HAP-1 (cell line): Measurements from ENCODE around the gene REXO4.

Experiments used
- DNase-seq, 2 experiments: peaks; one replicate each; pipeline ENCODE4 v3.0.0-alpha.2; 2016 to 2020; ENCODE audit warnings: low spot score in 2 of 2
- H3K27me3 ChIP-seq: fragments of 250-450 bp; sonication (Bioruptor Pico); 2 replicates; pipeline ENCODE4 v1.5.1; 2020; ENCODE audit warnings: low read depth, mild to moderate bottlenecking, moderate library complexity
- H3K36me3 ChIP-seq: fragments of 250-450 bp; sonication (Bioruptor Pico); replicated peaks from 2 replicates; pipeline ENCODE4 v1.5.1; 2020; ENCODE audit warnings: mild to moderate bottlenecking
- H3K4me1 ChIP-seq: fragments of 250-450 bp; sonication (Bioruptor Pico); 2 replicates; pipeline ENCODE4 v1.5.1; 2020; ENCODE audit warnings: mild to moderate bottlenecking
- H3K4me3 ChIP-seq: fragments of 250-450 bp; sonication (Bioruptor Pico); 2 replicates; pipeline ENCODE4 v1.5.1; 2020; ENCODE audit warnings: mild to moderate bottlenecking, moderate library complexity
- H3K9me3 ChIP-seq: fragments of 250-450 bp; sonication (Bioruptor Pico); 2 replicates; pipeline ENCODE4 v1.5.1; 2020; ENCODE audit warnings: mild to moderate bottlenecking, moderate library complexity
- in situ Hi-C: fragments of 300-500 bp; cut with MboI; formaldehyde crosslinking; loops from 3 replicates; pipeline ENCODE4 v1.14.3; 2020; ENCODE audit warnings: low sequenced_read_pairs, inconsistent platforms, mixed read lengths

The REXO4 gene

GRCh38 chr9:133356391-133357091, 61.3 kb downstream of the REXO4 start, which contains the start of the genes SURF1 and SURF2:
Gene SURF1, minus strand, starts transcription at chr9:133356487. Its CDS starts 34 bp downstream, at chr9:133356453.
Gene SURF2, plus strand, starts transcription at chr9:133356550. Its CDS starts 43 bp downstream, at chr9:133356593.
- H3K36me3 ChIP-seq: peaks cover 62% of the 10 kb centered on the region

More at GRCh38 chr9:133356391-133357091, 61.3 kb downstream of the REXO4 start, which contains the start of the genes SURF1 and SURF2:
- Histone ChIP-seq H3K9me3 (no peaks in the 10 kb centered on the region), H3K4me3 (peak within 1 kb of the TSS; percentile 72), H3K27me3 (no peaks in the 10 kb centered on the region), H3K4me1 (peaks cover 11% of the 10 kb centered on the region)
- DNase-seq: peak; percentile 76 to 94
- in situ Hi-C loops: no loop called here
